Testis (tissue), 2 donors: ENCODE measurements around the gene MMD2.

Experiments
- CTCF ChIP-seq, 3 experiments: fragments of 450-650 bp in 2 of 3; fragments of 200-600 bp in 1 of 3; sonication (generic) in 1 of 3; IDR thresholded peaks; one replicate each; pipeline ENCODE4 v1.5.1; 2016 to 2019; ENCODE audit warnings: antibody characterized with exemption in 3 of 3, mild to moderate bottlenecking in 2 of 3, moderate library complexity in 1 of 3
- POLR2A ChIP-seq: fragments of 450-650 bp; IDR thresholded peaks from one replicate; pipeline ENCODE4 v1.6.1; 2017; ENCODE audit warnings: antibody characterized with exemption, mild to moderate bottlenecking, moderate library complexity

DNA sequence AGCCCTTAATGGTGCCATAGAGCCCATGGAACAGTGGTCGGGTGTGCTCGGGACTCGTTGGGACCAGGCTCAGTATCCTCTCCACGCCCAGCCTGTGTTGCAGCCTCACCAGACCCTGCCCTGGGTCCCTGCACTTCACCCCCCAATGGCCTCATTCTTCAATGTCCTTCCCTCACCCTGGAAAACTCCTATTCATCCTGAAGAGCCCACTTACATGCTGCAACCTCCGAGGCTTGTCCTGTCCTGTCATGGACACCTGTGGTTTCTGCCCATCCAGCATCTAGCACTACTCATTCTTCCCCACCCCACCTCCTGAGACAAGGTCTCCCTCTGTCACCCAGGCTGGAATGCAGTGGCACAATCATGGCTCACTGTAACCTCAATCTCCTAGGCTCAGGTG lies 7.7 kb downstream of the MMD2 start:
- no peak for TF ChIP-seq CTCF (IDR thresholded peaks at IDR 0.05)
- no peak for TF ChIP-seq POLR2A
